NCI-H1930 (cell line): Measurements from ENCODE around the gene TMBIM1.

ENCODE experiments used
- DNase-seq, 2 experiments: peaks; one replicate each; lab custom pipeline; 2025; lab: John Stamatoyannopoulos, UW

Gene TMBIM1

GRCh38 chr2:218292048-218293014 is at the start of gene TMBIM1:
Gene TMBIM1 (minus strand): TSS chr2:218292503. CDS start chr2:218282141, 10,362 bp downstream.
- DNase-seq = peak in 1 of 2 experiments; percentile 35

GRCh38 chr2:218341381-218341780 is 49.1 kb upstream of the TMBIM1 start:
- no peak for DNase-seq

GRCh38 chr2:218340656-218341055 is 48.4 kb upstream of the TMBIM1 start:
- no peak for DNase-seq

- DNase-seq = no peak
Measured at GRCh38 chr2:218334531-218334930, 42.2 kb upstream of the TMBIM1 start.

GRCh38 chr2:218332920-218333645 is 40.8 kb upstream of the TMBIM1 start:
- no peak for DNase-seq

- no peak for DNase-seq
Measured at GRCh38 chr2:218332288-218332687, 40.0 kb upstream of the TMBIM1 start.

GRCh38 chr2:218331745-218332144 is 39.4 kb upstream of the TMBIM1 start:
- no peak for DNase-seq

- DNase-seq = no peak
Measured at GRCh38 chr2:218329826-218330593, 37.7 kb upstream of the TMBIM1 start.

- no peak for DNase-seq
Measured at GRCh38 chr2:218329027-218329825, 36.9 kb upstream of the TMBIM1 start.

- DNase-seq = no peak
Measured at GRCh38 chr2:218328294-218328693, 36.0 kb upstream of the TMBIM1 start.

GRCh38 chr2:218327451-218328210 is 35.3 kb upstream of the TMBIM1 start:
- DNase-seq = no peak

- no peak for DNase-seq
Measured at GRCh38 chr2:218326315-218326714, 34.0 kb upstream of the TMBIM1 start.

- no peak for DNase-seq
Measured at GRCh38 chr2:218325566-218326160, 33.4 kb upstream of the TMBIM1 start.

GRCh38 chr2:218323526-218324472 is 31.5 kb upstream of the TMBIM1 start:
- DNase-seq = no peak

GRCh38 chr2:218322768-218323525 is 30.6 kb upstream of the TMBIM1 start:
- peak; percentile 61 to 63 for DNase-seq

GRCh38 chr2:218320704-218321336 is 28.5 kb upstream of the TMBIM1 start:
- no peak for DNase-seq

- DNase-seq = no peak
Measured at GRCh38 chr2:218319813-218320365, 27.6 kb upstream of the TMBIM1 start.
